GM23338 (cell line): ENCODE results near the gene PIGA. TPM values are rescaled to one million over a fixed set of nuclear protein-coding genes. Genes with fewer than 3 reads are reported as not detected.

Source experiments
- ATAC-seq: fragments of 200-7000 bp; cut with Tn5 transposase; 3 replicates; pipeline ENCODE4 v1.9.1; 2020
- DNase-seq: peaks from one replicate; pipeline ENCODE4 v3.0.0-alpha.2; 2015; ENCODE audit warnings: low spot score
- H2AFZ ChIP-seq: fragments of 200-600 bp; sonication (generic); 2 replicates; pipeline ENCODE4 v1.8.0; 2016; ENCODE audit warnings: antibody characterized with exemption, mild to moderate bottlenecking, moderate library complexity
- H3F3A ChIP-seq: fragments of 200-600 bp; sonication (generic); replicated peaks from 2 replicates; pipeline ENCODE4 v1.8.0; 2017; ENCODE audit warnings: antibody characterized with exemption, mixed run types, low read depth
- H3K27ac ChIP-seq: fragments of 200-600 bp; sonication (generic); 2 replicates; pipeline ENCODE4 v1.6.1; 2016; ENCODE audit warnings: low read depth
- H3K27me3 ChIP-seq: fragments of 200-600 bp; sonication (generic); 2 replicates; pipeline ENCODE4 v1.8.0; 2016; ENCODE audit warnings: mild to moderate bottlenecking, mixed run types, moderate library complexity; ENCODE audit not compliant: insufficient read depth
- H3K36me3 ChIP-seq: fragments of 200-600 bp; sonication (generic); 2 replicates; pipeline ENCODE4 v1.8.0; 2016; ENCODE audit warnings: mild to moderate bottlenecking; ENCODE audit not compliant: insufficient read depth
- H3K4me1 ChIP-seq: fragments of 200-600 bp; sonication (generic); 2 replicates; pipeline ENCODE4 v1.8.0; 2016; ENCODE audit warnings: mild to moderate bottlenecking, moderate library complexity; ENCODE audit not compliant: insufficient read depth
- H3K4me2 ChIP-seq: fragments of 200-600 bp; sonication (generic); 2 replicates; pipeline ENCODE4 v1.7.1; 2017; ENCODE audit warnings: mixed run types
- H3K4me3 ChIP-seq: fragments of 200-600 bp; sonication (generic); 2 replicates; pipeline ENCODE4 v1.6.1; 2016; ENCODE audit warnings: mixed run types
- H3K79me2 ChIP-seq: fragments of 200-600 bp; sonication (generic); replicated peaks from 2 replicates; pipeline ENCODE4 v1.8.0; 2017; ENCODE audit warnings: mild to moderate bottlenecking; ENCODE audit not compliant: insufficient read depth
- H3K9me2 ChIP-seq: fragments of 200-600 bp; sonication (generic); 2 replicates; pipeline ENCODE4 v1.8.0; 2017; ENCODE audit not compliant: insufficient read depth
- H4K20me1 ChIP-seq: fragments of 200-600 bp; sonication (generic); replicated peaks from 2 replicates; pipeline ENCODE4 v1.8.0; 2017; ENCODE audit warnings: mild to moderate bottlenecking; ENCODE audit not compliant: insufficient read depth
- H3K27ac Mint-ChIP-seq: 2 replicates; pipeline ENCODE4 v1.8.0; 2020; ENCODE audit warnings: inconsistent platforms, mild to moderate bottlenecking, moderate library complexity, mixed read lengths
- H3K27me3 Mint-ChIP-seq: 3 replicates; pipeline ENCODE4 v1.8.0; 2022; ENCODE audit warnings: low read depth, mild to moderate bottlenecking, moderate library complexity, mixed read lengths, inconsistent platforms; ENCODE audit not compliant: insufficient read depth, poor library complexity
- H3K36me3 Mint-ChIP-seq: 3 replicates; pipeline ENCODE4 v1.8.0; 2021; ENCODE audit warnings: low read depth, mild to moderate bottlenecking, inconsistent platforms, moderate library complexity, mixed read lengths
- H3K4me1 Mint-ChIP-seq: 3 replicates; pipeline ENCODE4 v1.8.0; 2020; ENCODE audit warnings: mild to moderate bottlenecking, inconsistent platforms, mixed read lengths
- H3K4me3 Mint-ChIP-seq: 3 replicates; pipeline ENCODE4 v1.8.0; 2021; ENCODE audit warnings: moderate library complexity, mild to moderate bottlenecking, inconsistent platforms, mixed read lengths
- H3K9me3 Mint-ChIP-seq: 3 replicates; pipeline ENCODE4 v1.8.0; 2020; ENCODE audit warnings: moderate library complexity, mild to moderate bottlenecking, inconsistent platforms, mixed read lengths
- JUNB ChIP-seq: IDR thresholded peaks from one replicate; pipeline ENCODE4 v1.6.1; 2016; ENCODE audit warnings: antibody characterized with exemption; ENCODE audit not compliant: unreplicated experiment
- NANOG ChIP-seq: IDR thresholded peaks from 2 replicates; pipeline ENCODE4 v1.6.1; 2016; ENCODE audit warnings: antibody characterized with exemption, borderline replicate concordance
- ZNF331 ChIP-seq: fragments of 250-450 bp; sonication (Bioruptor Pico); IDR thresholded peaks from 2 replicates; pipeline ENCODE4 v1.5.0; 2020; ENCODE audit warnings: low read depth, mild to moderate bottlenecking, moderate library complexity
- ZNF462 ChIP-seq: fragments of 250-450 bp; sonication (Bioruptor Pico); IDR thresholded peaks from 2 replicates; pipeline ENCODE4 v1.5.0; 2020; ENCODE audit warnings: mild to moderate bottlenecking, moderate library complexity
- polyA plus RNA-seq: library from polyadenylated mRNA; unstranded; fragments of >200 nt; fragmentation: Nextera tagmentation; extraction: Ambion mirVana; gene quantifications from 2 replicates; pipeline ENCODE4 v1.2.1, GENCODE V29; 2016
- total RNA-seq: library from RNA; depleted of rRNA; stranded (reverse); fragments of >200 nt; shearing (Covaris generic); gene quantifications from 2 replicates; pipeline ENCODE4 v1.2.3, GENCODE V29; 2014
- TF ChIP-seq, protein P1 (sequence below): IDR thresholded peaks from 2 replicates; pipeline ENCODE4 v1.6.1; 2016; ENCODE audit warnings: antibody characterized with exemption

PIGA gene
- total and polyA plus RNA-seq, 2 experiments from 2014 or later: 3.5 to 12.1 TPM

DNA sequence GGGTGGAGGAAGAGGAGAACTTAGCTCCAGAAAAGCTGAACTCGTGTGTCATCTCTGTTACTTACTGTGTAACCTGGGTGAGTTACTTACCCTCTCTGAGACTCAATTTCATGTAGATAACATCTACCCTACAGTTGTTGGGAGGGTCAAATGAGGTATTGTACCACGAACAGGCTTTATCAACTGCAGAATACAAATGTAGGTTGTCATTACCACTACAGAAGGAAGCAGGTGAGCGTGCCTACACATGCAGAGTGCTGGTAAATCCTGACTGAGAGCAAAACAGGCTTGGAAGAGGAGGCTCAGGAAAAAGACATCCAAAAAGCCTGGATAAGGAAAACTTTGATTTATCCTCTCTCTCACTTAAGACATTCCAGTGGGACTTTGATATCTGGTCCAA, 7.2 kb downstream of the PIGA start (continued):
- TF ChIP-seq ZNF462 (CRISPR knock-in tag): no peak
- TF ChIP-seq, protein P1, sequence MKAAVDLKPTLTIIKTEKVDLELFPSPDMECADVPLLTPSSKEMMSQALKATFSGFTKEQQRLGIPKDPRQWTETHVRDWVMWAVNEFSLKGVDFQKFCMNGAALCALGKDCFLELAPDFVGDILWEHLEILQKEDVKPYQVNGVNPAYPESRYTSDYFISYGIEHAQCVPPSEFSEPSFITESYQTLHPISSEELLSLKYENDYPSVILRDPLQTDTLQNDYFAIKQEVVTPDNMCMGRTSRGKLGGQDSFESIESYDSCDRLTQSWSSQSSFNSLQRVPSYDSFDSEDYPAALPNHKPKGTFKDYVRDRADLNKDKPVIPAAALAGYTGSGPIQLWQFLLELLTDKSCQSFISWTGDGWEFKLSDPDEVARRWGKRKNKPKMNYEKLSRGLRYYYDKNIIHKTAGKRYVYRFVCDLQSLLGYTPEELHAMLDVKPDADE: no peak
- TF ChIP-seq JUNB: no peak

GRCh38 chrX:15322472-15322871, 12.9 kb downstream of the PIGA start:
- no peak overlapping the region for H3K4me3 Mint-ChIP-seq
- H3F3A ChIP-seq: no peaks in the 10 kb centered on the region
- no peak overlapping the region for H3K27ac Mint-ChIP-seq
- DNase-seq: no peak
- no peaks in the 10 kb centered on the region for H3K27me3 ChIP-seq
- no peaks in the 10 kb centered on the region for H3K4me1 ChIP-seq
- no peaks in the 10 kb centered on the region for H3K9me3 Mint-ChIP-seq
- no peaks in the 10 kb centered on the region for H4K20me1 ChIP-seq
- H2AFZ ChIP-seq: no peak overlapping the region
- no peak for ATAC-seq
- H3K79me2 ChIP-seq: no peaks in the 10 kb centered on the region
- H3K36me3 Mint-ChIP-seq: peaks cover 16% of the 10 kb centered on the region; the same call in 2 of the 3 replicates
- H3K27me3 Mint-ChIP-seq: no peaks in the 10 kb centered on the region
- H3K9me2 ChIP-seq: no peaks in the 10 kb centered on the region
- no peak overlapping the region for H3K4me2 ChIP-seq
- H3K4me1 Mint-ChIP-seq: no peaks in the 10 kb centered on the region
- no peak overlapping the region for H3K4me3 ChIP-seq
- no peaks in the 10 kb centered on the region for H3K36me3 ChIP-seq
- no peak overlapping the region for H3K27ac ChIP-seq
- TF ChIP-seq NANOG: no peak
- no peak for TF ChIP-seq ZNF331
- TF ChIP-seq ZNF462 (CRISPR knock-in tag): no peak
